Subcutaneous adipose tissue (tissue), 4 donors: ENCODE results near the gene EIPR1. TPM values are rescaled to one million over a fixed set of nuclear protein-coding genes. Genes with fewer than 3 reads are reported as not detected.

Experiments
- total RNA-seq, 4 donors: library from RNA; depleted of rRNA; stranded (reverse); fragments of >200 nt; gene quantifications; one replicate each; pipeline ENCODE4 v1.1.0, GENCODE V29; 2016
- TF ChIP-seq, protein P1 (sequence below): fragments of 450-650 bp; IDR thresholded peaks from one replicate; pipeline ENCODE4 v1.5.1; 2016; ENCODE audit warnings: low read depth, mild to moderate bottlenecking, control low read depth, antibody characterized with exemption, moderate library complexity

EIPR1 gene
- total RNA-seq, 4 donors from 2014 or later = 13.9 to 27.6 (median 16.1) TPM

GRCh38 chr2:3162442-3163077 is 215.1 kb downstream of the EIPR1 start:
- TF ChIP-seq, protein P1, sequence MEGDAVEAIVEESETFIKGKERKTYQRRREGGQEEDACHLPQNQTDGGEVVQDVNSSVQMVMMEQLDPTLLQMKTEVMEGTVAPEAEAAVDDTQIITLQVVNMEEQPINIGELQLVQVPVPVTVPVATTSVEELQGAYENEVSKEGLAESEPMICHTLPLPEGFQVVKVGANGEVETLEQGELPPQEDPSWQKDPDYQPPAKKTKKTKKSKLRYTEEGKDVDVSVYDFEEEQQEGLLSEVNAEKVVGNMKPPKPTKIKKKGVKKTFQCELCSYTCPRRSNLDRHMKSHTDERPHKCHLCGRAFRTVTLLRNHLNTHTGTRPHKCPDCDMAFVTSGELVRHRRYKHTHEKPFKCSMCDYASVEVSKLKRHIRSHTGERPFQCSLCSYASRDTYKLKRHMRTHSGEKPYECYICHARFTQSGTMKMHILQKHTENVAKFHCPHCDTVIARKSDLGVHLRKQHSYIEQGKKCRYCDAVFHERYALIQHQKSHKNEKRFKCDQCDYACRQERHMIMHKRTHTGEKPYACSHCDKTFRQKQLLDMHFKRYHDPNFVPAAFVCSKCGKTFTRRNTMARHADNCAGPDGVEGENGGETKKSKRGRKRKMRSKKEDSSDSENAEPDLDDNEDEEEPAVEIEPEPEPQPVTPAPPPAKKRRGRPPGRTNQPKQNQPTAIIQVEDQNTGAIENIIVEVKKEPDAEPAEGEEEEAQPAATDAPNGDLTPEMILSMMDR = no peak

GRCh38 chr2:3160751-3161330 is 216.8 kb downstream of the EIPR1 start:
- TF ChIP-seq, protein P1 = no peak

GRCh38 chr2:3159782-3160545 is 217.7 kb downstream of the EIPR1 start:
- TF ChIP-seq, protein P1 = no peak

DNA sequence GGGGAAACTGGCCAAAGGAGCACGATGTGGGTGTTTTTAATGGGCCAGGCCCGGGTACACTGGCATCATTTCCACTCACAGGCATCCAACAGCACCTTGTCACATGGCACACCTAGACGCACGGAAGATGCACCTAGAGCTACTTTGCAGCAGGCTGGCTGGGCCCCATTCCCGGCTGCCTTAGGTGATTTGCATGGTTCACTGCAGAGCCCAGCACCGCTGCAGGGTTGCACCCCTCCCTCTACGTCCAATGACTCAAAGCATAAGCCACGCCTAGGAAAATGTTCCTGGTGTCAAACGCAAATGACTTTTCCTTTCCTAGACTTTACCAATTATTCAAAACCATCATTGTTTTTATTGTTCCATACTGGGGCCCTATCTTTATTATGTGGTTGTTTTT is 222.9 kb downstream of the EIPR1 start:
- TF ChIP-seq, protein P1 = no peak

- TF ChIP-seq, protein P1 = no peak
Observed at GRCh38 chr2:3154146-3154545, 223.5 kb downstream of the EIPR1 start.

GRCh38 chr2:3151153-3151918 is 226.3 kb downstream of the EIPR1 start:
- TF ChIP-seq, protein P1 = no peak
